NT2/D1 (cell line): ENCODE measurements around the gene PRKCB.

ENCODE experiments used
- SUZ12 ChIP-seq: IDR thresholded peaks from 2 replicates; pipeline ENCODE4 v1.6.1; 2011; ENCODE audit not compliant: insufficient read length, insufficient read depth; ENCODE audit errors: extremely low read depth
- YY1 ChIP-seq: IDR thresholded peaks from 2 replicates; pipeline ENCODE4 v1.6.1; 2011; ENCODE audit not compliant: insufficient read length, insufficient read depth
- ZNF274 ChIP-seq: IDR thresholded peaks from 2 replicates; pipeline ENCODE4 v1.6.1; 2011; ENCODE audit warnings: mild to moderate bottlenecking, low read depth, low read length

- no peak for TF ChIP-seq ZNF274
- no peak for TF ChIP-seq YY1
- TF ChIP-seq SUZ12: no peak
Measured at GRCh38 chr16:23847251-23847650, 11.5 kb downstream of the PRKCB start.
